Adipose tissue (tissue), 3 donors: ENCODE data around the gene ITIH1. TPM values are rescaled to one million over a fixed set of nuclear protein-coding genes. Genes with fewer than 3 reads are reported as not detected.
"Not testable (repeated sequence)": the region's sequence is repeated elsewhere in the genome, so short reads cannot be mapped to it uniquely, and the experiment has no call there.

Source experiments
- H3K27ac ChIP-seq: one replicate; pipeline ENCODE4 v1.5.1; 2013; ENCODE audit warnings: low read depth, low read length
- WGBS, 3 donors: extraction: QIAGEN DNeasy Blood & Tissue Kit; methylation state at CpG; one replicate each; pipeline ENCODE4 v1.1.7; 2013; 5-methylcytosine and 5-hydroxymethylcytosine counted together
- polyA plus RNA-seq, 3 donors: library from polyadenylated mRNA; stranded (reverse); fragments of 200-250 nt; gene quantifications; one replicate each; pipeline ENCODE4 v1.2.3, GENCODE V29; 2013
- donor health status: healthy with polysubstance abuse.
- donor health status: Bipolar disorder and iron deficiency.
- donor health status: healthy.

ITIH1 gene
- polyA plus RNA-seq, 3 donors: 0.30 to 0.37 TPM; not detected in 1

DNA sequence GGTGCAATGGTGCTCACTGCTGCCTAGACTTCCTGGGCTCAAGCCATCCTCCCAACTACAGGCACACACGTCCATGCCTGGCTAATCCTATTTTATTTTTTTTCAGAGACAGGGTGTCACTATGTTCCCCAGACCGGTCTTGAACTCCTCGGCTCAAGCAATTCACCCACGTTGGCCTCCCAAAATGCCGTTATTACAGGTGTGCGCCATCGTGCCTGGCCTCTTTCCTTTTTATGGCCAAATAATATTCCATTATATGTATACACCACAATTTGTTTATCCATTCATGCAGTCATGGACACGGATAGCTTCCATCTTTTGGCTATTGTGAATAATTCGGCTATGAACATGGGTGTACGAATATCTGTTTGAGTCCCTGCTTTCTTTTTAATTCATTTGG lies 5.7 kb upstream of the ITIH1 start:
- no peak overlapping the region for H3K27ac ChIP-seq
- 91 to 93% (median 93%) methylated on average over 10 of the region's 10 CpGs for WGBS, 3 donors

DNA sequence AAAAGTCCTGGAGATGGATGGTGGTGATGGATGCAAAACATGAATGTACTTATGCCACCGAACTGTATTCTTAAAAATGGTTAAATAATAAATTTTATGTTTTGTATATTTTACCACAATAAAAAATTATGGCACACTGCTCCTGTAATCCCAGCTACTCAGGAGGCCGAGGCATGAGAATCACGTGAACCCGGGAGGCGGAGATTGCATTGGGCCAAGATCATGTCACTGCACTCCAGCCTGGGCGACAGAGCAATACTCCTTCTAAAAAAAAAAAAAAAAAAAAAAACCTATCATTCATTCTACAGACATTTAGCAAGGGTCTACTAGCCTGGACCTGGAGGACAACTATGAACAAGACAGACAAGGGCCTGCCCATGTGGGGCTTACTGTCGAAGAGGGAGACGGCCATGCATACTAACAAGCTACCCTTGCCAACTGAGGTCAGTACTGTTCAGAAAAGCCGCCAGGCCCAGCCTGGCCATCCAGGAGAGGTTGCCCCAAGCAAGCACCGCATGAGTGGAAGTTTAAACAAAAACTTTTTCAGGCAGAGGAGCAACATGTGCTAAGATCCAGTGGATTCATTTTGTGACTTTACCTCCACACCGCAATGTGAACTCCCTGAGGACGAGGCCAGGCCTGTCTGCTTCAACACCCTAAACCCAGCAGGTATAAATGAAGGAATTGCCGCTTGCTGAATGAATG lies 3.9 kb upstream of the ITIH1 start:
- H3K27ac ChIP-seq: no peak overlapping the region
- WGBS, 3 donors: 91 to 95% (median 94%) methylated on average over 13 of the region's 13 CpGs

DNA sequence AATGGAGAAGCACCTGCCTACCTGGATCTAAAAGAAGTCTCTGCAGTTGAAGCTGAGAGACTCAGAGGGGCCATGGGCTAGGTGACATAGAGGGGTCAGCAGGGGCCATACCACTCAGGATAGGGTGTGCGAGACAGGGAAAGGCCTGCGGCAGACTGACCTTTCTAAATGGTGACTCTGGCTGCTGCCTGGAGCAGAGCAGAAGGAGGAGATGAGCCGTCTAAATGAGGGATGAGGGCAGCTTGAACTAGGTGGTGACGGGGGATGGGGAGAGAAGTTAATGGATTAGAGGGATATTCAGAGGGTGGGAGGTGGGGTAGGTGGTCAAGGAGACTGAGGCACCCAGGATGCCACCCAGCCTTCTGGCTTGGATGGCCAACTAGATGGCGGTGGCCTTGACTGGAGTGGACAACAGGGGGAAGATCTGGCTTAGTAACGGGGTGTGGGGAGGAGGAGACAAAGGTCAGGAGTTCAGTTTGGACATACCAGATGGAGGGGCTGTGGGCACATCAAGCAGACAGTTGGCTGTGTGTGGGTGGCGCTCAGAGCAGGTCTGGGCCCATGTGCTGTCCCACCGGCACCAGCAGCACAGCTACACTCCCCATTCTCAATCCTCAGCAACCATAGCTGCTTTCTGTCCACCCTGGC lies 3.2 kb upstream of the ITIH1 start:
- H3K27ac ChIP-seq: no peak overlapping the region
- WGBS, 3 donors: 71 to 84% (median 82%) methylated on average over 8 of the region's 8 CpGs

DNA sequence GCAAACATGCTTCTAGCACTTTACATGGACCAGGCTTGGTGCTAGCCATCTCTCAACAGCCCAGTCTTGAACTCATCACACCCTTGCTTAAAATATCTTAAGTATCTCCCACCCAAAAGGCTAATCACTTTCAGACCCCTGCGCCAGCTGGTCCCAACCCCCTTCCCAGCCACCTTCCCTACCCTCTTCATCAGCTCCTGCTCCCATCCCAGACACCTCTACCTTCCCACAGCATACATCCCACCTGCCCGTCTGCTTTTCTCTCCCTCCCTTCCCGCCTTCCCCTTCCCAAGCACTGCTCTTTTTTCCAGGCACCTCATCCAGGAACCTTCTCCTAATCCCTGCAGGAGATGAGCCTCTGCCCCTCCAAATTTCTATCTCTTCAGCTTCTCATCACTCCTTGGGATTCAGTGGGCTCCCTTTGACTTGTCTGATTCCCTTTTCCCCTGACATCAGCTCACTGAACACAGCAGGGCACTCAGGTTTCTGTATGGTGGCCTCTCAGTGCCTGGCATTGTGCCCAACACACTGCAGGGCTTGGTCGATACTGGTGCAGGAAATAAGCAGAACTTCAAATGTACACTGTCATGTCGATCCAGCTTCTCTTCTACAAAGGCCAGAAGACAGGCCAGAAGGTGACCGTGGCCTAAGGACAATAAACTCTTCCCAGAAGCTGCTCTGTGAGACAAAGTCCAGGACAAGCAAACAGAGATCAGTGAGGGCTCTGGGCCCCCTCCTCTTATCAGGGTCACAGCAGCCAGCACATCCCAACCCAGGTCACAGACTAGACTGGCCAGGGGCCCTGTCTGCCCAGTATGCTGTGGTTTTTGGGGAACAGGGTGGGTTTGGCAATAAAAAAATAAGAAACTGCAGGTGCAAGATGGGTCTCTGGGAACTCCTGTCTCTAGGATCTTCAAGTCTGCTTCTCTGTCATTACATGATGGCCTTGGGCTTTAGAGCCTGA lies 2.2 kb upstream of the ITIH1 start:
- no peak overlapping the region for H3K27ac ChIP-seq
- WGBS, 3 donors: 38 to 46% (median 41%) methylated on average over 6 of the region's 6 CpGs

DNA sequence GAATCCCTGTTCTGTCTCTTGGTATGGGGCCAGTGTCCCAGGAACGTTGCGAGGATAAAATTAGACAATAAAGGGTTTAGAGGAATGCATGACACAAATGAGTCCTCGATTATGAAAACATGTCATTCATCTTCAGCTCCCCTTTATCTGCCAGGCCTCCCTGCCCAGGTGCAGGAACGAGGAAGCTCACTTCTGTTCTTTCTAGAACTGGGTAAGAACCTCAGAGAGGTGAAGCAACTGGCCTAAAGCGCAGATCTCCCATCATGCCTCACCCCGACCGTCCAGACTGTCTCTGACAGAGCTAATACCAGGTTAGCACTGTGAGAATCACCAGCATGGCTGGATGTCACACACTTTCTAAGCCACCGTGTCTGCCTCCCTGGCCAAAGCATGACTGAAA lies 1.5 kb upstream of the ITIH1 start:
- WGBS, 3 donors: 62 to 65% (median 64%) methylated on average over 8 of the region's 8 CpGs
- no peak overlapping the region for H3K27ac ChIP-seq

DNA sequence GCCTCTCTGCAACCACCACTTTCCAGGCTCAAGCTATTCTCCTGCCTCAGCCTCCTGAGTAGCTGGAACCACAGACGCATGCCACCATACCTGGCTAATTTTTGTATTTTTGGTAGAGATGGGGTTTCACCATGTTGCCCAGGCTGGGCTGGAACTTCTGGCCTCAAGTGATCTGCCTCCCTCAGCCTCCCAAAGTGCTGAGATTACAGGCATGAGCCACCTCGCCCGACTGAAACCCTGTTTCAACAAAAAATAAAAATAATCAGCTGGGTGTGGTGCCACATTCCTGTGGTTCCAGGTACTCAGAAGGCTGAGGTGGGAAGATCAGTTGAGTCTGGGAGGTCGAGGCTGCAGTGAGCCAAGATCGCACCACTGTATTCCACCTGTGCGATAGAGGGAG lies 913 bp upstream of the ITIH1 start:
- WGBS, 3 donors: 77 to 89% (median 81%) methylated on average over 6 of the region's 6 CpGs
- not testable (repeated sequence) for H3K27ac ChIP-seq

DNA sequence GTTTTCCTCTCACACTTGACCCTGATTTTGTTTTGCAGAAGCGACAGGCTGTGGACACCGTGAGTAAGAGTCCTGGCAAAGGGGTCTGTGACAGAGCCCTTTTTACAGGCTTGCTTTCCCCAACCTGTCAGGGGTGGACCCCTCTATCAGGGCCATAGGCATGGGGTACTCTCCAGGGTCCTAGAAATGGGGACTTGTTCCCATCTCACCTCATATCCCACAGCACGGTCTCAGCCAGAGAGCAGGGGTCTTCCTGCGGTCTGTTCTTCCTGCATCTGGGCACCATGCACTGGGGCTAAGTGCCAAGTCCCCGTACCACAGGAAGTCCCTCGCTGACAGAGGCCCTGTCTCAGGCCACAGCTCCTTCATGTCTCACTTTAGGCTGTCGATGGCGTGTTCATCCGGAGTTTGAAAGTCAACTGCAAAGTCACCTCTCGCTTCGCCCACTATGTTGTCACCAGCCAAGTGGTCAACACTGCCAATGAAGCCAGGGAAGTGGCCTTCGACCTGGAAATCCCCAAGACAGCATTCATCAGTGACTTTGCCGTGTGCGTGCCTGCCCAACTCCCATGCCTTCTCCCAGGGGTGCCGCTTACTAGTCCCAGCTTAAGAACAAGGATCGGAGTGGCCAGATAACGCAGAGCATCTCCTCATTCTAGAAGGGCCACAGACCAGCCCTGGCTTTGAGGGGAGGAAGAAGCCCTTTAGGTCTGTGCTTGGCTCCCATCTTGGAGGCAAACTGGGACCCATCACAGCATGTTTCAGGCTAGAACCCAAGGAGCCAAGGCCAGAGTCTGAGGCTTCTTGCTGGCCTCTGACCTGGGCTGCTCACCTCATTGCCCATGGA lies 783 bp downstream of the ITIH1 start:
- H3K27ac ChIP-seq: no peak overlapping the region
- 56 to 80% (median 67%) methylated on average over 17 of the region's 17 CpGs for WGBS, 3 donors

DNA sequence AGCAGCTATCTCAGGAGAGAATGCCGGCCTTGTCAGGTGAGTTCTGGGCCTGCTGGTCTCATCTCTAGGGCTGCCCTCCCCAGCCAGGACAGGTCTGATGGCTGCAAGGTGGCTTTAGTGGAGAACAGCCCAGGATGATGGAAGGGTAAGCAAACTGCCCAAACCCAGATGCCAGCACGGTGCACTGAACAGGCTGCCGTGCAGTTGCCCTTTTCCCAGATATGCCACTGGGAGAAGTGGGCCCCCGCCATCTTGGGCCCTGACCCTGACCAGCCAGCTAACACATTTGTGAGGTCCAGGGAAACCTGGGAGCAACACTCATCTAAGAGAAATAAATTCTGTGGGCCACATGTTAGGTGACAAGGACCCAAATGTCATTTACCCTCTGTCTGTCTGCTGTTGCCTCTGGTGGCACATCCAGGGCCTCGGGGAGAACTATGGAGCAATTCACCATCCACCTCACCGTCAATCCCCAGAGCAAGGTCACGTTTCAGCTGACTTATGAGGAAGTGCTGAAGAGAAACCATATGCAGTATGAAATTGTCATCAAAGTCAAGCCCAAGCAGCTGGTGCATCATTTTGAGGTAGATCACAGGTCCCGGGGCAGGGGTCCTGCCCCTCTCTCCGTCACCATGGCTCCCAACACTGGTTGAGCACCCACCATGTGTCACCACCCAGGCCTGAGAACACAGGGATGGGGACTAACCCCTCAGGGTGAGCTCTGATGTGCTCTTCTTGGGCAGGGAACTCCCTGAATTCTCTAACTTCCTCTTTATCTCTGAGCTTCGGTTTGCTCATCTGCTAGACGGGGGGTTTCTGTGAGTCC lies 1.8 kb downstream of the ITIH1 start:
- H3K27ac ChIP-seq: no peak overlapping the region
- WGBS, 3 donors: 69 to 80% (median 69%) methylated on average over 11 of the region's 11 CpGs

DNA sequence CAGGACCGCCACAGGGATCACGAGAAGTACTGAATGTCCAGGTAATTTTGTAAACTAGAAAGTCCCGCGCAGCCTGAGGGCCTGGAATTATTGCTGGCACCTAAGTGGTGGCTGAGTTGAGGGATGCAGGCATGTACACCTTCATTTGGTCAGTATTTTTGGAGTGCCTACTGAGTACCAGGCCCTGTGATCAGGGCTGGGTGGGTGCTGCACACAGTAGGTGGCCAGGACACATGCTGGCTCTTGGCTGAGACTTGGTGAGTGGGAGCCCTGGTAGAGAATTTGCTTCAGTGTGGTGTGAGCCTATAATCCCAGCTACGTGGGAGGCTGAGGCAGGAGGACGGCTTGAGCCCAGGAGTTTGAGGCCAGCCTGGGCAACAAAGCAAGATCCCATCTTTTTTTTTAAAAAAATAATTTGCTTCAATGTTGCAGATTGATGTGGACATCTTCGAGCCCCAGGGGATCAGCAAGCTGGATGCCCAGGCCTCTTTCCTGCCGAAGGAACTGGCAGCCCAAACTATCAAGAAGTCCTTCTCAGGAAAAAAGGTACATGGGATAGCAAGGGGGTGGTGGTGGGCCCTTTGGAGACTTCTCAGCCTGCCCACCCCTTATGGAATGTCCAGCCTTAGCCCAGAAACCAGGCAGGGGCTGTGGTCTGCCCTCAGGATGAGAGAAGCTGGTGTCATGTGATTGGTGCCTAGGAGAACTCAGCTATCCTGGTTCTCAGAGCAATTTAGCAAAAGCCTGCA lies 2.6 kb downstream of the ITIH1 start:
- H3K27ac ChIP-seq: no peak overlapping the region
- WGBS, 3 donors: 80 to 88% (median 84%) methylated on average over 8 of the region's 8 CpGs

DNA sequence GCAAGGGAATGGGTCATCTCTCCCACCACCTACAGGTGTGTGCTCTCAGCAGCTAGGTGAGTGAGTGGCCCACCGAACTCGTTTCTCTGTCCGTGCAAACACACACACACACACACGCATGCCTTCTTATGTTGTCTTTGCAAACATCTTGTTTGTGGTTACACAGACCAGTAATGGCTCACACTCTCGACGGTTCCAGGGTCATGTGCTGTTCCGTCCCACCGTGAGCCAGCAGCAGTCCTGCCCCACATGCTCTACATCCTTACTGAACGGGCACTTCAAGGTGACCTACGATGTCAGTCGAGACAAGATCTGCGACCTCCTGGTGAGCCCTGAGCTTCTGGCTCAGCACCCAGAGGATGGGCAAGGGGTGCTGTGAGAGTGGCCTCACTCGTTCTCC lies 4.3 kb downstream of the ITIH1 start:
- 43 to 57% (median 53%) methylated on average over 13 of the region's 13 CpGs for WGBS, 3 donors

DNA sequence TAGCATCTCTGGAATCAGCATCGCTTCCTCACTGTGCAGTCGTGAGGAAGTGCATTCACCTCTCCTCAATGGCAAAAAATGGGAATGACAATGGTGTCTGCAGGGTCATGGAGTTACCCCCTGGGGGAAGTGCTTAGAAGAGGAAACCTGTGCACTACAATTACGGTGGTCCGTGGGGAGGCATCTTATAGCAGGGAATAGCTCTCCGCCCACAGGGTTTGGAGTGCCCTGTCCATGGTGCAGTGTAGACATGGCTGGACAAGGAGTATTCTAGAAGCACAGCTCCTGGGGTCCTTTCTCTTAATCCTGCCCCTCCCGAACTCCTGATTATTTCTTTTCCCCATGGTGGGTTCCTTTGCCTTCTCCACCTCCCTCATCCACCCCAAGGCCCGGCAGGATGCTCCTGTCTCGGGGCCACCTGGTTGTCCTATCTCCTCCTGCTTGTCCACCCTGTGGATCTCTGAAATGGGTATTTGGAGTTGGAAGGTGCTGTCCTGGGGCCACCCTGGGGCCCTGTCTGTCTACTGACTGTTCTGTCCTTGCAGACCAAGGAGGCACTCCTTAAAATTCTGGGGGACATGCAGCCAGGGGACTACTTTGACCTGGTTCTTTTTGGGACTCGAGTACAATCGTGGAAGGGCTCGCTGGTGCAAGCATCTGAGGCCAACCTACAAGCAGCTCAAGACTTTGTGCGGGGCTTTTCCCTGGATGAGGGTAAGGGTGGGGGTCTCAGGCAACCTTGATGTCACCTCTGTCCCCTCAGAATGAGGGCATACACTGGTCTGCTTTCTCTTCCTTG lies 5.2 kb downstream of the ITIH1 start:
- 69 to 77% (median 70%) methylated on average over 12 of the region's 12 CpGs for WGBS, 3 donors
- H3K27ac ChIP-seq: no peak overlapping the region

More for the DNA sequence above, 4.3 kb downstream of the ITIH1 start:
- H3K27ac ChIP-seq: no peak overlapping the region

DNA sequence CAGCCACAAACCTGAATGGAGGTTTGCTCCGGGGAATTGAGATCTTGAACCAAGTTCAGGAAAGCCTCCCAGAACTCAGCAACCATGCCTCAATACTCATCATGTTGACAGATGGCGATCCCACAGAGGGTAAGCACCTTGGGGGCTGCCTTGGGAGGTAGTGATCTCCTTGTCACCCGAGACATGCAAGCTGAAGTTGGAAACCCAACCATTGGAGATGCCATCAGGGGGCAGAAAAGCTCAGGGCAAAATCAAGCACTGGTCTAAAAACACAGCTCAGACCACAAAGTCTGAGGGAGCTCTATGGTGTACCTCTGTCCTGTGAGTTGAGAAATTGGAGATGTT lies 5.8 kb downstream of the ITIH1 start:
- WGBS, 3 donors: 87 to 93% (median 90%) methylated on average over 3 of the region's 3 CpGs
- H3K27ac ChIP-seq: no peak overlapping the region

DNA sequence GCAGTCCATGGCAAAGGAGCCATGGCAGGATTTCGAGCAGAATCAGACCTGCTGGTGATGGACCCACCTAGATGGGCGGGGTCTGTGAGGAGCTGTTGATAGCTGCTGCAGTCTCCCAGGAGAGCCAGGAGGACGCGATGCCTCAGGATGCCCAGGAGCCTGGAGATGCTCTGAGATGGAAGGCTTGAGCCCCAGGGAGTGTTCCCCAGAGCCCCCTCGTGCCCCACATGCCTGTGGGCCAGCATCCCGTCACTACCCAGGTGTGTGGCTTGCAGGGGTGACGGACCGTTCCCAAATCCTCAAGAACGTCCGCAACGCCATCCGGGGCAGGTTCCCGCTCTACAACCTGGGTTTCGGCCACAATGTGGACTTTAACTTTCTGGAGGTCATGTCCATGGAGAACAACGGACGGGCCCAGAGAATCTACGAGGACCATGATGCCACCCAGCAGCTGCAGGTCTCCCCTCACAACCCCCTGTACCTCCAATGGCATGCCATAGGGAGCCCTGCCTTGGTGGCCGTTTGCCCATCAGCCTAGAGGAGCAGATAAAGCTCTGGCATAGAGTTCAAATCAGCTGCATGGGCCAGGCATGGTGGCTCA lies 6.7 kb downstream of the ITIH1 start:
- H3K27ac ChIP-seq: no peak overlapping the region
- WGBS, 3 donors: 83 to 88% (median 86%) methylated on average over 18 of the region's 18 CpGs

DNA sequence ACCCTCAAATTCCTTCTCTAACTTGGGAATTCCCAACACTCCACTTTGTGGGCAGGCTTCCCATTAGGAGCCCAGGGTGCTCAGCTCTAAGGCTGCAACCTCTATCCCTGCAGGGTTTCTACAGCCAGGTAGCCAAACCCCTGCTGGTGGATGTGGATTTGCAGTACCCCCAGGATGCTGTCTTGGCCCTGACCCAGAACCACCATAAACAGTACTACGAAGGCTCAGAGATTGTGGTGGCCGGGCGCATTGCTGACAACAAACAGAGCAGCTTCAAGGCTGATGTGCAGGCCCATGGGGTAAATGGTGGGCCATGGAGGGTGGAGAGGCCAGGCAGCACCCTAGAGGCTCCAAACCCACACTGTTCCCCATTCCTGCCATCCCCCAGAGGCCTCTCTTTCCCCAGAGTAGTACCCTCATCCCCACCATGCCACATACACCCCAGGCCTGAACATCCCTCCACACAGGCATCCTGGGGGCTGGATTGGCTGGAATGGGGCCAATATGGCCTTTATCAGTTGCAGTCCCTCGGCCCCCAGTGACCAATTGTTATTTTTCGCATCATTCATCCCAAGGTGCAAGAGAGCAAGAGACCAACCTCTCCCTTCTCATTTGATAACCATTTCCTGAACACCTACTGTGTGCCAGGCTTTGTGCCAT lies 7.7 kb downstream of the ITIH1 start:
- no peak overlapping the region for H3K27ac ChIP-seq
- 74 to 91% (median 89%) methylated on average over 5 of the region's 5 CpGs for WGBS, 3 donors
